GM06990 (cell line): ENCODE data around the gene RIPOR3.
"Not testable (repeated sequence)": the region's sequence is repeated elsewhere in the genome, so short reads cannot be mapped to it uniquely, and the experiment has no call there.

ENCODE experiments used
- DNase-seq: peaks from one replicate; pipeline ENCODE4 v3.0.0-alpha.2; 2011; ENCODE audit not compliant: insufficient read length; ENCODE audit errors: extremely low read depth
- H3K27me3 ChIP-seq: replicated peaks from 2 replicates; pipeline ENCODE4 v1.6.0; 2011; ENCODE audit warnings: low read length; ENCODE audit not compliant: control insufficient read depth, insufficient read depth
- H3K36me3 ChIP-seq: 2 replicates; pipeline ENCODE4 v1.5.1; 2011; ENCODE audit warnings: low read length; ENCODE audit not compliant: control insufficient read depth, insufficient read depth
- H3K4me3 ChIP-seq: replicated peaks from 2 replicates; pipeline ENCODE4 v1.5.1; 2011; ENCODE audit warnings: low read depth, mild to moderate bottlenecking, control low read depth, low read length
- CTCF ChIP-seq: IDR thresholded peaks from 2 replicates; pipeline ENCODE4 v1.5.1; 2011; ENCODE audit warnings: low read length, control low read depth, mild to moderate bottlenecking, inconsistent platforms; ENCODE audit not compliant: insufficient read depth, poor library complexity, severe bottlenecking

Gene RIPOR3

GRCh38 chr20:50625986-50626677 lies 65.2 kb downstream of the RIPOR3 start:
- Histone ChIP-seq H3K4me3 (no peak overlapping the region), H3K36me3 (no peaks in the 10 kb centered on the region), H3K27me3 (no peaks in the 10 kb centered on the region; the same call in 1 of the 2 replicates)
- TF ChIP-seq CTCF, result peak; percentile 54
- DNase-seq, result no peak

DNA sequence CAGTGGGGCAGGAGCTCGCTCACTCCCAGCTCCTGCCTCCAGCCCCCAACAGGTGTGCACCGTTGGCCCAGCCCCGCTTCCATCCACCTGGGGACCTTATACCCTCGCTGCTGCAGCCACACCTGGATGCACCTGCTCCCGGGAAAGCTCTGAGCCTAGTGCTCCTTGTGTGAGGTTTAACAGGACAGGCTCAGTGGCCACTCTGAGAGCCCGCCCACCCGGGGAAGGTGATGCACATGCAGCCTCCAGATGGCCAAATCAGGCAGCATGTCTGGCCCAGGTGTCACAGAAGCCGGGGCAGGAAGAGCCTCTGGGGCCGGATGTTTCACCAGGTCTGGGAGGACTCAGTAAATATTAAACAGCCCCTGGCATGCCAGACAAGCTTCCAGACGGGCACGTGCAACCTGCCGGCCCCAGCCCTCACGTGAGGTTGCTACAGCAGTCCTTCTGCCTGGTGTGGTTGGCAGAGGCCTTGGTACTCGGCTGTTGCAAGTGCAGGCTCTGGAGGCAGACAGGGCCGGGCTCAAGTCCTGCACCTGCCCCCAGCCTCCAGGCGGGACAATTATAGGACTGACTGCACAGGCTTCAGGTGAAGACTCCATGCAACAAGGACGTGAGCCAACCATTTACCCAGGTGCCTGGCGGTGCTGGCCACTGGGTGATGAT lies 66.9 kb downstream of the RIPOR3 start:
- Histone ChIP-seq H3K27me3 (no peaks in the 10 kb centered on the region; the same call in 1 of the 2 replicates), H3K4me3 (no peak overlapping the region), H3K36me3 (no peaks in the 10 kb centered on the region)
- DNase-seq, result no peak
- no peak for TF ChIP-seq CTCF

GRCh38 chr20:50621068-50621665 lies 70.2 kb downstream of the RIPOR3 start:
- H3K4me3 ChIP-seq, result no peak overlapping the region
- DNase-seq, result no peak
- TF ChIP-seq CTCF, result no peak
- no peaks in the 10 kb centered on the region for H3K36me3 ChIP-seq
- H3K27me3 ChIP-seq, result no peaks in the 10 kb centered on the region; the same call in 1 of the 2 replicates

GRCh38 chr20:50620459-50620858 lies 70.9 kb downstream of the RIPOR3 start:
- H3K36me3 ChIP-seq, H3K27me3 ChIP-seq, DNase-seq, H3K4me3 ChIP-seq: not testable (repeated sequence)

- no peak for DNase-seq
- Histone ChIP-seq H3K4me3 (no peak overlapping the region), H3K27me3 (no peaks in the 10 kb centered on the region), H3K36me3 (no peaks in the 10 kb centered on the region)
- no peak for TF ChIP-seq CTCF
Observed at GRCh38 chr20:50618537-50618936, 72.8 kb downstream of the RIPOR3 start.

GRCh38 chr20:50617022-50617421 lies 74.3 kb downstream of the RIPOR3 start:
- H3K27me3 ChIP-seq, result no peaks in the 10 kb centered on the region
- no peaks in the 10 kb centered on the region for H3K36me3 ChIP-seq
- TF ChIP-seq CTCF, result no peak
- DNase-seq, result no peak
- H3K4me3 ChIP-seq, result no peak overlapping the region
